ENCODE results near the gene DAZ3.
"Not testable (repeated sequence)": the region's sequence is repeated elsewhere in the genome, so short reads cannot be mapped to it uniquely, and the experiment has no call there.

The DAZ3 gene

GRCh38 chrY:24813293-24813692 lies at the start of gene DAZ3:
TSS of gene DAZ3 (minus strand) at chrY:24813393. CDS start at chrY:24813185, 208 bp downstream.
- not testable (repeated sequence) for DNase-seq (ENCODE audit: low spot score); H3K27ac ChIP-seq; H3K4me3 ChIP-seq

GRCh38 chrY:24833619-24834018 lies 20.4 kb upstream of the DAZ3 start, which contains the start of gene DAZ4:
TSS of gene DAZ4 (plus strand) at chrY:24833919. CDS start at chrY:24834127, 208 bp downstream.
- DNase-seq (ENCODE audit: low spot score); H3K27ac ChIP-seq; H3K4me3 ChIP-seq: not testable (repeated sequence)

GRCh38 chrY:24825069-24825468 lies 11.9 kb upstream of the DAZ3 start:
- not testable (repeated sequence) for DNase-seq (ENCODE audit: low spot score); H3K4me3 ChIP-seq; H3K27ac ChIP-seq

- not testable (repeated sequence) for H3K4me3 ChIP-seq
Measured at GRCh38 chrY:24824184-24824879, 11.1 kb upstream of the DAZ3 start.

GRCh38 chrY:24821836-24822235 lies 8.6 kb upstream of the DAZ3 start:
- H3K27ac ChIP-seq; DNase-seq (ENCODE audit: low spot score); H3K4me3 ChIP-seq: not testable (repeated sequence)

More at GRCh38 chrY:24824184-24824879, 11.1 kb upstream of the DAZ3 start:
- DNase-seq (ENCODE audit: low spot score); H3K27ac ChIP-seq: not testable (repeated sequence)
